PC-9 (cell line): Measurements from ENCODE around the gene KDM6A. TPM values are rescaled to one million over a fixed set of nuclear protein-coding genes. Genes with fewer than 3 reads are reported as not detected.
A peak's percentile ranks its signal among the peaks of the same experiment; 100 is the strongest.

Source experiments
- BruUV-seq: library from RNA; stranded (reverse); fragments of 400-500 nt; replicated peaks from 2 replicates; lab custom pipeline; 2021; lab: Mats Ljungman, UMichigan
- CTCF ChIA-PET: fragments of 300-600 bp; sonication (Branson Sonifier 250); formaldehyde crosslinking; loops from one replicate; lab custom pipeline; 2022; ENCODE audit warnings: antibody characterized with exemption; lab: Charles Lee
- POLR2A ChIA-PET: fragments of 300-600 bp; sonication (Branson Sonifier 250); formaldehyde crosslinking; loops from one replicate; lab custom pipeline; 2022; ENCODE audit warnings: antibody characterized with exemption; ENCODE audit not compliant: unreplicated experiment; lab: Charles Lee
- DNase-seq, 2 experiments: peaks; one replicate each; pipeline versions ENCODE4 v3.0.0 to v3.0.0-alpha.2; 2015 to 2022; ENCODE audit warnings: mixed read lengths in 1 of 2
- H2AFZ ChIP-seq: fragments of 200-600 bp; sonication (generic); 2 replicates; pipeline ENCODE4 v1.8.1; 2017; ENCODE audit warnings: antibody characterized with exemption
- H3F3A ChIP-seq: fragments of 200-600 bp; sonication (generic); 2 replicates; pipeline ENCODE4 v1.8.1; 2017; ENCODE audit warnings: antibody characterized with exemption, mild to moderate bottlenecking, low read depth; ENCODE audit not compliant: insufficient read depth
- H3K27ac ChIP-seq: fragments of 200-600 bp; sonication (generic); 2 replicates; pipeline ENCODE4 v1.6.1; 2016; ENCODE audit warnings: mixed run types
- H3K27me3 ChIP-seq: fragments of 200-600 bp; sonication (generic); 2 replicates; pipeline ENCODE4 v1.6.1; 2016; ENCODE audit warnings: low read depth, mixed run types; ENCODE audit not compliant: insufficient read depth
- H3K36me3 ChIP-seq: fragments of 200-600 bp; sonication (generic); 2 replicates; pipeline ENCODE4 v1.6.1; 2016; ENCODE audit warnings: low read depth, mixed run types
- H3K4me1 ChIP-seq: fragments of 200-600 bp; sonication (generic); replicated peaks from 2 replicates; pipeline ENCODE4 v1.6.1; 2016; ENCODE audit warnings: mixed run types; ENCODE audit not compliant: insufficient read depth
- H3K4me2 ChIP-seq: fragments of 200-600 bp; sonication (generic); 2 replicates; pipeline ENCODE4 v1.6.1; 2017; ENCODE audit warnings: mixed run types
- H3K4me3 ChIP-seq: fragments of 200-600 bp; sonication (generic); 2 replicates; pipeline ENCODE4 v1.6.1; 2016; ENCODE audit warnings: mixed run types
- H3K79me2 ChIP-seq: fragments of 200-600 bp; sonication (generic); 2 replicates; pipeline ENCODE4 v1.6.1; 2017; ENCODE audit warnings: low read depth, mixed run types
- H3K9me2 ChIP-seq: fragments of 200-600 bp; sonication (generic); 2 replicates; pipeline ENCODE4 v1.8.1; 2017; ENCODE audit warnings: mild to moderate bottlenecking; ENCODE audit not compliant: insufficient read depth
- H3K9me3 ChIP-seq: fragments of 200-600 bp; sonication (generic); 2 replicates; pipeline ENCODE4 v1.8.1; 2016; ENCODE audit warnings: low read depth; ENCODE audit not compliant: insufficient read depth
- H4K20me1 ChIP-seq: fragments of 200-600 bp; sonication (generic); 2 replicates; pipeline ENCODE4 v1.8.1; 2017; ENCODE audit not compliant: insufficient read depth
- EZH2 ChIP-seq: fragments of 200-600 bp; sonication (generic); IDR thresholded peaks from 2 replicates; pipeline ENCODE4 v1.8.0; 2017; ENCODE audit warnings: antibody characterized with exemption, low read depth
- intact Hi-C: fragments of 100-400 bp; cut with micrococcal nuclease; formaldehyde crosslinking; loops from one replicate; pipeline ENCODE4 v1.10.0; 2022; ENCODE audit not compliant: unreplicated experiment
- total RNA-seq: library from RNA; stranded (reverse); gene quantifications from 2 replicates; pipeline ENCODE4 v1.2.3, GENCODE V29; 2021
- TF ChIP-seq, protein P1 (sequence below): fragments of 200-600 bp; sonication (generic); conservative IDR thresholded peaks from 2 replicates; pipeline ENCODE4 v1.6.1; 2017; ENCODE audit warnings: mixed run types, antibody characterized with exemption, mild to moderate bottlenecking, moderate library complexity

KDM6A gene
- total RNA-seq, 1 experiment from 2014 or later, result 20.5 TPM

DNA sequence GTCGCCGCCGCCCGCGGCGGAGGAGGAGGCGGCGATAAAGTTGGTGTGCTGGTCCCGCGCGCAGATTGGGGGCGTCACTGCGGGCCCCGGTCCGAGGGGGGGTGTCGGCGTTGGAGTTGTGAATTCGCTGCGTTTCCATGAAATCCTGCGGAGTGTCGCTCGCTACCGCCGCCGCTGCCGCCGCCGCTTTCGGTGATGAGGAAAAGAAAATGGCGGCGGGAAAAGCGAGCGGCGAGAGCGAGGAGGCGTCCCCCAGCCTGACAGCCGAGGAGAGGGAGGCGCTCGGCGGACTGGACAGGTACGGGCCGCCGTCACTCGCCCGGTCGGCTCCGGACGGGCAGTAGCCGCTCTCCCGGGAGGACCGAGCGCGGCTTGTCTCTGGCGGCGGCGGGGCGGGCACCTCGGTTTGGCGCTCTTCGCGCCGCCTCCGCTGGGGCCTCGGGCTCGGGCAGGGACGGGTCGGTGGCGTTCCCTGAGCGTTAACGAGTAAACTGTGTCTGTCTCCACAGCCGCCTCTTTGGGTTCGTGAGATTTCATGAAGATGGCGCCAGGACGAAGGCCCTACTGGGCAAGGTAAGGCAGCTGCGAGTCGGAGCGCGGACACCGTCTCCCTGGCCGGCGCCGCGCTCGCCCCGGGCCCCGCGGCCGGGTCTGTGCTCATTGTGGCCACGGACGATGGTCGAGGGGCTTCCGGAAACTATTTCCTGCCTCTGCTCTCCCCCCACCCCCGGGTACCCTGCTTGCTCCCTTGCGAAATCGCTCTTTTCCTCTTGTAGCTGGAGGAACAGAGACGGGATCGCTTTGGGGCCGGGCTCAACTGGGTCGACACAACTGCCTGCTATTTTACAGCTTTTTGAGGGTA, 658 bp downstream of the KDM6A start:
- H3K4me2 ChIP-seq, result peak overlapping the region; percentile 75

DNA sequence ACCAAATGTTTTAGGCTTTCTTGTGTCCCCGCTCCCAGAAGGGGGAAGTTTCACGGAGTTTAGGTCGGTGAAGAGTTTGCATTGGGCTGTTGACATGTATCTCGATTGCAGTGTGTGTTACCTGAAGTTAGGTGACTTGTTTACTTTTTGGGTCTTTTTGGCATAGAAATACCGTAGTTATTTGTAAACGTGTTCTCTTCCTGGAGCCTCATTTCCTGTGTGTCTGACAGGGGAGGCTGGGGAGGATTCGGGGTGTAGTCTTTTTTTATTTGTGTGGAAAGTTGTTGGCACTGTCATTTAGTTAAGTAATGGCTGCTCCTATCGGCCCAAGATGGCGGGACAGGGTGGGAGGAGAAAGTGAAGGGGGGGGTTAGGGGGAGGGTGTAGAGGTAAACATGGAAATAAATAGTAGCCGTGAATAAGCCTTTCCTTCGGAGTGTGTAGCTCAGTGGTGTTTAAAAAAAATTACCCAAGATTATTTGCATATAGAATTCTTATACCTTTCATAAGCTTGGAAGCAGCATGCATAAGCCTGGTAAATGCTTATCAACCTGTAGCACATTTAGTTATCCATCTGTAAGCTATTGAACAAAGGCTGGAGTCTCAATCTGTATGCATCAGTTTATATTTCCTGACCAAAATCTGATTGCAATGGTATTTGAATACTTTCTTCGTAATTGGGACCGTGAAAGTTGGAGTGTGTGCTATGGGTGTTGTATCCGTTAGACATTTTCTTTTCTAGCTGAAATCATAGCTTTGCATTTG, 1.6 kb downstream of the KDM6A start:
- TF ChIP-seq, protein P1, sequence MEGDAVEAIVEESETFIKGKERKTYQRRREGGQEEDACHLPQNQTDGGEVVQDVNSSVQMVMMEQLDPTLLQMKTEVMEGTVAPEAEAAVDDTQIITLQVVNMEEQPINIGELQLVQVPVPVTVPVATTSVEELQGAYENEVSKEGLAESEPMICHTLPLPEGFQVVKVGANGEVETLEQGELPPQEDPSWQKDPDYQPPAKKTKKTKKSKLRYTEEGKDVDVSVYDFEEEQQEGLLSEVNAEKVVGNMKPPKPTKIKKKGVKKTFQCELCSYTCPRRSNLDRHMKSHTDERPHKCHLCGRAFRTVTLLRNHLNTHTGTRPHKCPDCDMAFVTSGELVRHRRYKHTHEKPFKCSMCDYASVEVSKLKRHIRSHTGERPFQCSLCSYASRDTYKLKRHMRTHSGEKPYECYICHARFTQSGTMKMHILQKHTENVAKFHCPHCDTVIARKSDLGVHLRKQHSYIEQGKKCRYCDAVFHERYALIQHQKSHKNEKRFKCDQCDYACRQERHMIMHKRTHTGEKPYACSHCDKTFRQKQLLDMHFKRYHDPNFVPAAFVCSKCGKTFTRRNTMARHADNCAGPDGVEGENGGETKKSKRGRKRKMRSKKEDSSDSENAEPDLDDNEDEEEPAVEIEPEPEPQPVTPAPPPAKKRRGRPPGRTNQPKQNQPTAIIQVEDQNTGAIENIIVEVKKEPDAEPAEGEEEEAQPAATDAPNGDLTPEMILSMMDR, result no peak
- no peak for TF ChIP-seq EZH2
- Histone ChIP-seq H3K36me3 (no peaks in the 10 kb centered on the region), H3K9me3 (no peaks in the 10 kb centered on the region), H3K79me2 (peaks cover 55% of the 10 kb centered on the region), H3K9me2 (no peaks in the 10 kb centered on the region), H3K4me2 (peak overlapping the region; percentile 75), H4K20me1 (no peaks in the 10 kb centered on the region), H3K27ac (peak overlapping the region; percentile 73), H2AFZ (peak overlapping the region; percentile 58; the same call in 1 of the 2 replicates), H3F3A (no peaks in the 10 kb centered on the region), H3K4me3 (peak overlapping the region; percentile 62), H3K4me1 (peaks cover 7% of the 10 kb centered on the region; the same call in 1 of the 2 replicates), H3K27me3 (no peaks in the 10 kb centered on the region)
- BruUV-seq, result no TSS peak
- intact Hi-C loops, result no loop called here
- POLR2A ChIA-PET, result no interaction called here
- CTCF ChIA-PET, result no interaction called here
- peak; percentile 1 to 35 for DNase-seq

More for the DNA sequence above, 658 bp downstream of the KDM6A start:
- TF ChIP-seq, protein P1, result no peak
- TF ChIP-seq EZH2, result no peak
- ChIA-PET CTCF (interaction anchor here (0.7 kb wide), 1 partner anchor 228 kb away, joined by 8 read pairs; no protein-coding TSS in a partner anchor), POLR2A (interaction anchor here (0.6 kb wide), 1 partner anchor 1963 kb away, joined by 3 read pairs; the partner anchor contains the start of gene RP2)
- DNase-seq, result peak in 1 of 2 experiments; percentile 12
- H3K4me1 ChIP-seq, result peaks cover 7% of the 10 kb centered on the region; the same call in 1 of the 2 replicates
- no peaks in the 10 kb centered on the region for H3K27me3 ChIP-seq
- H3K36me3 ChIP-seq, result no peaks in the 10 kb centered on the region
- intact Hi-C loops, result loop anchor here (2.0 kb wide), 1 partner anchor 197 kb away; no protein-coding TSS in a partner anchor
- H3K4me3 ChIP-seq, result peak overlapping the region; percentile 62
- H3K27ac ChIP-seq, result peak overlapping the region; percentile 73
- no peaks in the 10 kb centered on the region for H3K9me2 ChIP-seq
- H3F3A ChIP-seq, result no peaks in the 10 kb centered on the region
- H3K9me3 ChIP-seq, result no peaks in the 10 kb centered on the region
- H4K20me1 ChIP-seq, result no peaks in the 10 kb centered on the region
- TSS peak; percentile 58 for BruUV-seq
- H2AFZ ChIP-seq, result peak overlapping the region; percentile 58; the same call in 1 of the 2 replicates
- peaks cover 45% of the 10 kb centered on the region for H3K79me2 ChIP-seq

DNA sequence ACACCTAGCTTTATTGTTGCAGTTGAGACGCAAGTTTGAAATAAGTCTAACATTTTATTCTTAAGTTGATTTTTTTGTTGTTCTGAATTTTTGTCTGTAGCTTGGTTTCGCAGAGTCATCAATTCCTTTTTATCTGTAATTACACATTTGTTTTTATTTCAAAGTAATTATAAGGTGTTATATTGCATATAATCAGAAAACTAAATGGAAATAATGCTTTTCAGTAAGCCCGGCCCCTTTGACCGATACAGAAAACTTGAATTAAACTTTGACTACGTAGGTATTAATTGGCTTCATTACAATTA, 2.1 kb downstream of the KDM6A start:
- no TSS peak for BruUV-seq
- ChIA-PET POLR2A (no interaction called here), CTCF (no interaction called here)
- H3K36me3 ChIP-seq, result no peaks in the 10 kb centered on the region
- DNase-seq, result no peak
- H3K27me3 ChIP-seq, result no peaks in the 10 kb centered on the region
- H4K20me1 ChIP-seq, result no peaks in the 10 kb centered on the region
- H3K9me2 ChIP-seq, result no peaks in the 10 kb centered on the region
- H3F3A ChIP-seq, result no peaks in the 10 kb centered on the region
- H3K79me2 ChIP-seq, result peaks cover 60% of the 10 kb centered on the region
- intact Hi-C loops, result no loop called here
- H2AFZ ChIP-seq, result no peak overlapping the region
- no peak overlapping the region for H3K27ac ChIP-seq
- peak overlapping the region; percentile 75 for H3K4me2 ChIP-seq
- peak overlapping the region; percentile 62; the same call in 1 of the 2 replicates for H3K4me3 ChIP-seq
- no peaks in the 10 kb centered on the region for H3K9me3 ChIP-seq
- TF ChIP-seq, protein P1, result no peak
- no peak for TF ChIP-seq EZH2
- H3K4me1 ChIP-seq, result peaks cover 7% of the 10 kb centered on the region; the same call in 1 of the 2 replicates
